Fibroblast of pulmonary artery (primary cell): ENCODE data around the gene ATP13A1.

Experiments used
- DNase-seq: peaks from one replicate; pipeline ENCODE4 v3.0.0-alpha.2; 2010; ENCODE audit warnings: low read depth
- H3K4me3 ChIP-seq: replicated peaks from 2 replicates; pipeline ENCODE4 v1.5.1; 2011; ENCODE audit warnings: low read depth, mild to moderate bottlenecking, control low read depth, low read length, moderate library complexity
- CTCF ChIP-seq: IDR thresholded peaks from 2 replicates; pipeline ENCODE4 v1.5.1; 2011; ENCODE audit warnings: mild to moderate bottlenecking, control low read depth, low read length, inconsistent platforms; ENCODE audit errors: missing control alignments

ATP13A1 gene

GRCh38 chr19:19628501-19629134, 34.9 kb downstream of the ATP13A1 start:
- no peak for TF ChIP-seq CTCF
- DNase-seq = peak; percentile 76
- peak overlapping the region; percentile 40 for H3K4me3 ChIP-seq

DNA sequence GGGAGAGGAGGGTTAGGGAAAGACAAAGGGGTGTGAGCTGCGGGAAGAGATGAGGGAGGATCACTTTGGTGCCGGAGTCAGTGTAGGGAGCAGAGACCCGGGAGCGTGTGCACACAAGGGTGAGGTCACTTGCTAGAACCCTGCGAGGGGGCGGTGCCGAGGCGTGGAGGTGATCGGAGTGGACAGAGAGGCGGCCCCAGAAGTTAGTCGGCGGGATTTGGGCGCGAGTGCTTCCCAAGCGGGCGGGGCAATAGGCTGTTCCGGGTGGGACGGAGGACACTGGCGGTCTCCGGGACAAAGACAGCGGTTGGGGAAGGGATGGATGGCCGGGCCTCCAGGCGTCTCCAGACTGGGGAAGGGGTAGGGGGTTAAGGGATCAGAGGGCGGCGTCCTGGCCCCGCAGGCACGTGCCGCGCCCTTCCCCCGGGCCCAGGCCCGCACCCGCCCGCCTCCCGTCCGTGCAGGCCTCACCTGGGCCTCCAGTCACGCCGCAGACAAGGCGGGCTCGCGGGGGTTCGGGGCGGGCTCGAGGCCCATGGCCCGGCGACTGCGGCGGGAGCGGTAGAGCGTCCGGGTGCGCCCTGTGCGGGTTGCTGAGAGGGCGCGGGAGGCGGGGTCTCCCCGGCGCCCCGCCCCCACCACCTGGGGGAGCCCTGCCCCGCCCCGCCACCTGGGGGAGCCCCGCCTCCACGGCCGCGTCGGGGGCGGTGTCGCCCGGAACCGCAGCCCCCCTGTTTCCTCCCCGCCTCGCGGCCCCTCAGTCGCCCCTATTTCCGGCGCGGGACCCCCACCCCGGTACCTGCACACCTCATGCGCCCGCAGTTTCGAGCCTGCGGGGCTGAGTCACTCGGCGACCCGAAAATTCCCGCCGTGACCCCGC, 35.6 kb downstream of the ATP13A1 start, which contains the start of gene LPAR2:
Gene LPAR2, minus strand, starts transcription at position 600 of the 880 bp plus-strand sequence. CDS start 945 bp downstream, outside the sequence.
- no peak for DNase-seq
- TF ChIP-seq CTCF = no peak
- peak within 1 kb of the TSS; percentile 40 for H3K4me3 ChIP-seq

GRCh38 chr19:19626516-19627472, 36.7 kb downstream of the ATP13A1 start:
- H3K4me3 ChIP-seq = no peak overlapping the region
- no peak for DNase-seq
- TF ChIP-seq CTCF = no peak

DNA sequence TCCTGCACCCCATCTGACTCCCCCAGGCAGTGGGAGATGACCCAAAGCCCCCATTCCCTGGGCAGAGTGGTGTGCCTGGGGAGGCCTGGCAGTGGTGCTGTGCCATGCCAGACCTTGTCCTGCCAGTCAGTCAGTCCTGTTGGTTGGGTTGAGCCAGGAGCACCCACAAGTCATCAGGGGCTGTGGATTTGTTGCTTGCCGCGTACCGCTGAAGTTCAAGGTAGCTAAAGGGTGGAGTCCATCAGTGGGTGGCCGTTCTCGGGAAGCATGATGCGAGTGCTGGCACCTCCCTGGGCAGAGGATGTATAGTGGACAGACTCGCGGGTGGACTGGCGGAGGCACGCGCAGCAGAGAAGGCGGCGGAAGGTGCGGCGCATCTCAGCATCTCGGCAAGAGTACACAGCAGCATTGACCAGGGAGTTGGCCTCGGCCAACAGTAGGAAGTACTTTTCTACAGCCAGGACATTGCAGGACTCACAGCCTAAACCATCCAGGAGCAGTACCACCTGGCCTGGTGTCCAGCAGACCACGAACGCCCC, 39.4 kb downstream of the ATP13A1 start:
- no peak for TF ChIP-seq CTCF
- no peak overlapping the region for H3K4me3 ChIP-seq
- DNase-seq = no peak

- DNase-seq = no peak
- H3K4me3 ChIP-seq = no peak overlapping the region
- TF ChIP-seq CTCF = no peak
Observed at GRCh38 chr19:19623383-19623782, 40.1 kb downstream of the ATP13A1 start.

DNA sequence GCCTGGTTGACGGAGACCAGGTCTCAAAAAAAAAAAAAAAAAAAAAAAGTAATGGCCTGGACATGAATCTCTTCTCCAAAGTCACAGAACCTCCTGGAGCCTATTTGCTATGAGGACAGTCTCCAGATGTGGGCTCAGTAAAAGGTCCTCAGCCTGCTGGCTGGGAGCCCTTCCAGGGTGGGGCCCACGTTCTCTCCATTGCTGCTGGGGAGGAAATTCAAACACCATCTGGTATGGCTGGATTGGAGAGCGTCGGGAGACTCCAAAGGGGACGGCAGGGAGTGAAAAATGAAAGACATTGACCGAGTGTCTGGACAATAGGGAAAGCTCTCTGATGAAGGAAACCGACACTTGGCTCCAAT, 43.6 kb downstream of the ATP13A1 start:
- no peak for DNase-seq
- no peak overlapping the region for H3K4me3 ChIP-seq
- TF ChIP-seq CTCF = no peak
